ENCODE data around the gene LZTR1.

The LZTR1 gene

DNA sequence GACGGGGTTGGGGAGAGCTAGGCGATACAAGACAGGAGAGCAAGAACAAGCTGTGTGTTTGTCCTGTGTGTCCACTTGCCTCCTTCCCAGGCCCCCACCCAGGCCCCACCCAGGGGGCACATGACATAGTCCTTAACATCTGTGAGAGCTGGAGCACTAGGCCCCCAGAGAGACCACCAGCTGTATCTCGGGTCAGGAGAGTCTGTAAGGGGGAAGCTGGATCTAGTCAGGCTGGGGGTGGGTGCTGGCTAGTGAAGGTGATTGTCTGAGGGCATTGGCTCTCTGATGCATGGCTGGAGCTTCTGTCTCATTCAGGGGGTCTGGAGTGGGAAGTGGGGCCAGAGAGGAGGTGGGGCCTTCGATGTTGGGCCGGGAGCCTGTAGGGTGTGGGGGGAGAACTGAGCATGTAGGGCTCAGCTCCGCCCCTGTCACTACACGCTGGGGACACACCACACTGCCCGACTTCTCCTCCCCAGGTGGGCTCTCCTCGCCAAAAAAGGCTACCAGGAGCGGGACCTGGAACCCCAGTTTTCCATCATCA lies 33.4 kb downstream of the LZTR1 start:
- no peak for DNase-seq (ENCODE audit: low spot score)

DNA sequence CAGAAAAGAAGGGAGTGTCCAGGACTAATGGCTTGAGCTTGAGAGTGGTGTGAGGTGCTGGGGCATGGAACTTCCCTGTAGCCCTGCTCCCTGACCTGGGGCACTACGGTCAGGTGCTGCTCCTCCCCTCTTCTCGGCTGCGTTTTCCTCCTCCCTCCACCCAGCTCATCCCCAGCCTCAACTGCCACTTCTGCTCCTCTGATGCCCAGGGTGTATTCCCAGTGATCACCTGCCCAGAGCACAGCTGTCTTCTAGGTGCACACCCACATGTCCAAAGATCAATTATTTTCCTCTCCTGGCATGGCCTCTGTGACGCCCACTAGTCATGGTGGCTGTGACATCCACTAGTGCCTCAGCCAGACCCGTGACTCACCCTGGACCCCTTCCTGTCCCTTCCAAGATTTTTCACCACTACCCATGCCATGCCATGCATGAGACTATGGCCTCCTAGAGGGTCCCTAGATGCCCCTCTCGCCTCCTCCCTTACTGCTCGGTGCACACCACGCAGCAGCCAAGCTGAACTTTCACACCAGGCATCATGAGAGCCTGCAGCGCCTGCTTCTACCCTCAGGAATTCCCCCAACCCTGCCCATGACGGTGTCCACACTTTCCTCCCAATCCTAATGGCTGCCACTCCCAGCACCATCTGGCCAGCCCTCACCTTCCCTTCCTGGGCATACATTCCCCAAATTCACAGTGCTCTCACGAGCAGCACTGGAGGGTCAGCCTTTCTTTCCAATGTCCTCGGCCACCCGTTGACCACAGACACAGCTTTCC lies 34.7 kb downstream of the LZTR1 start:
- DNase-seq (ENCODE audit: low spot score): no peak

DNA sequence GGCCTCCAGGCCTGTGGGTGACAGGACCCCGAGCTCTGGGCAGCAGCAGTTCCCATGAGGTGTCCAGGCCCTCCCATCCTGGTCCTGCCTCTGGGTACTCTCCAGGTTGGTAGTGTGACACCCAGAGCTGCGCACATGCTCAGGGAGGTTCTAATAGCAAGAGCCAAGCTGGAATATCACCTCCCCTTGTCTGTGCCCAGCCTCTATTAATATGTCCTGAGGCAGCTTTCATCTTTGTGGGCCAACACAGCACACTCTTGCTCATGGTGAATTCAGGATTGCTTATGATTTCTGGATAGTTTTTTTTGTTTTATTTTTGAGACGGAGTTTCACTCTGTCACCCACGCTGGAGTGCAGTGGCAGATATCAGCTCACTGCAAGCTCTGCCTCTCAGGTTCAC lies 36.2 kb downstream of the LZTR1 start:
- DNase-seq (ENCODE audit: low spot score): no peak

DNA sequence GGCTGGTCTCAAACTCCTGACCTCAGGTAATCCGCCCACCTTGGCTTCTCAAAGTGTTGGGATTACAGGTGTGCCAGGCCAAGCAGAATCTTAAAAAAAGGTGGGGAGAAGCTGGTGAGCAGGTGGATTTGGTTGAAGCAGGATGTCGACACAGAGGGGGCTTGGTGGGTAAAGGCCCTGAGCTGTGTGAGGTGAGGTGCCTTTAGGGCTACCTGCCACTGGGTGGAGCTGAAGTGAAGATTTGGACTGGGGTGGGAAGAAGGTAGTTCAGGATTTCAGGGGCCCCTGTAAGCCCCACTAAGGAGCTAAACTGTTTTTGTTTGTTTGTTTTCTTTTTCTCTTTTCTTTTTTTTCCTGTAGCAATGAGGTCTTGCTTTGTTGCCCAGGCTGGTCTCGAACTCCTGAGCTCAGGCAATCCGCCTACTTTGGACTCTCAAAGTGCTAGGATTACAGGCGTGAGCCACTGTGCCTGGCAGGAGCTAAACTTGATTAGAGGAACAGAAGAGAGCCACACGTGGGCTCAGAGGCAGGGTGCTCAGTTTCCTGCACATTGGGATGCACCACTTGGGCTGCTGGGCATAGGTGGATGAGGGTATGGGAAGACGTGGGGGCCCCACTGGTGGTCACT lies 38.8 kb downstream of the LZTR1 start:
- DNase-seq (ENCODE audit: low spot score): peak; percentile 39

DNA sequence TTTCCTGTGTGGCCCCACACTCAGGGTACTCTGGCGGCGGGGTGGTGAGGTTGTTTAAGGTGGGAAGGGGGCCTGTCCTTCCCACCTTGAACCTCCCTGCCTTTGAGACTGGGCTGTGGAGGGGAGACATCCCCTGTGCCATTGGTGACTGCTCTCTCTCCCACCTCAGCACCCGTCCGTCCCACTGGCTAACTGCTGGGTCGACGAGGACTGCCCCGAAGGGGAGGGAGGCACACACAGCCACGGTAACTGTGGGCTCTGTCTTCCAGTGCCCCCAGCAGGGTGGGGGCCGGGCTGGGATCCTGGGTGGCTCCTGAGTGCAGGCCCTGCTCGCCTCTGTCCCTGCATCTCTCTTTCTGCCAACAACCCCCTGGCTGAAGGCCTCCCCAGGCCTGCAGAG lies 40.4 kb downstream of the LZTR1 start:
- DNase-seq (ENCODE audit: low spot score): no peak

DNA sequence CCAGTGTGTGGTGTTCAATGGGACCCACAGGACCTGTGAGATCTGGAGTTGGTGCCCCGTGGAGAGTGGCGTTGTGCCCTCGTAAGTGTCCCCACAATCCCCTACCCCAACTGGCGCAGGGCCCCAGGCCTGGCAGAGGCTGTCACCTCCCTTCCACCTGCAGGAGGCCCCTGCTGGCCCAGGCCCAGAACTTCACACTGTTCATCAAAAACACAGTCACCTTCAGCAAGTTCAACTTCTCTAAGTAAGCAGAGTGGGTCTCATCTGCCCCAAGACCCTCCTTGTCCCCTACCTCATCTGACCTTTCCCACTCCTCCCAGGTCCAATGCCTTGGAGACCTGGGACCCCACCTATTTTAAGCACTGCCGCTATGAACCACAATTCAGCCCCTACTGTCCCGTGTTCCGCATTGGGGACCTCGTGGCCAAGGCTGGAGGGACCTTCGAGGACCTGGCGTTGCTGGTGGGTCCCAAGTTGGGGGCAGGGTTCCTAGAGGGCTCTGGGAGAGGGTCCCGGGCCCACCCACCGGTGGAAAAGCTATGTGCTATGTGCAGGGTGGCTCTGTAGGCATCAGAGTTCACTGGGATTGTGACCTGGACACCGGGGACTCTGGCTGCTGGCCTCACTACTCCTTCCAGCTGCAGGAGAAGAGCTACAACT lies 41.0 kb downstream of the LZTR1 start:
- DNase-seq (ENCODE audit: low spot score): no peak

DNA sequence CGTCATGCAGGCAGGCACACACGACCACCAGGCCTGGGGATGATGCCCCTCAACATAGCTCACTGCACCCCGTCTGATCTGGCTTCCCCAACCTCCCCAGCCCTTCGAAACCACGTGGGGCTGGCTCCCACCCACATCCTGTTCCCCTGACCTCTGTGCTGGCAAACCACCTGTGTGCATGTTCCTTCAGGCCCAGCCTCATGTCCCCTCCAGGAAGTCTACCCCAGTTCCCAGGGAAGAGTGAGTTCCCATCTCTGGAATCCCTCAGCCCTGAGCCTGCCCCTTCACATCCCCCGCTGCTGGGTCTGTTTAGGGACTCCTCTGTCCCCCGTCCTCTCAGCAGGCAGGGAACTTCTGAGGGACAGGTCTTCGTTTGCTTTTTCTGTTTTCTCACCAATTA lies 43.2 kb downstream of the LZTR1 start:
- no peak for DNase-seq (ENCODE audit: low spot score)

DNA sequence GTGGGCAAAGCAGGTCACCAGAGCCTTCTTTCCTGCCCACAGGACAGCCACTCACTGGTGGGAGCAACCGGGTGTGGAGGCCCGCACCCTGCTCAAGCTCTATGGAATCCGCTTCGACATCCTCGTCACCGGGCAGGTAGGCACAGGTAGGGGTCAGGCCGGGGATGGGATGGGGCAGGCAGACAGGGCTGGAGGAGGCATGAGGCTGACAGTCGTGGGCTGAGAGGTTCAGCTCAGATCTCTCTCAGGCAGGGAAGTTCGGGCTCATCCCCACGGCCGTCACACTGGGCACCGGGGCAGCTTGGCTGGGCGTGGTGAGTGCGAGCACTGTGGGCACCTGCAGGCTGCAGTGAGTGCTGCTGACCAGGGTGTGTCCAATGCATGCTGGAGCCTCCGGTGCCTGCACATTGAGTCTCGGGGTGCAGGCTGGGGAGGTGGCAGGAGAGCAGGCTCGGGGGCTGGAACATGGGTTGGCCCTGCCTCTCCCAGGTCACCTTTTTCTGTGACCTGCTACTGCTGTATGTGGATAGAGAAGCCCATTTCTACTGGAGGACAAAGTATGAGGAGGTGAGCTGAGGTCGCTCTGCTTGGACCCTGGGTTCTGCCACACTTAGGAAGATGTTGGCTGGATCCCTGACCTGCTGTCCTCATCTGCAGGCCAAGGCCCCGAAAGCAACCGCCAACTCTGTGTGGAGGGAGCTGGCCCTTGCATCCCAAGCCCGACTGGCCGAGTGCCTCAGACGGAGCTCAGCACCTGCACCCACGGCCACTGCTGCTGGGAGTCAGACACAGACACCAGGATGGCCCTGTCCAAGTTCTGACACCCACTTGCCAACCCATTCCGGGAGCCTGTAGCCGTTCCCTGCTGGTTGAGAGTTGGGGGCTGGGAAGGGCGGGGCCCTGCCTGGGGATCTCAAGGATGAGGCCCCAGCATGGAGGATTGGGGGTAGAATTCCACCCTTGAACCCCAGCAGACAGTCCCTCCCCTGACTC lies 44.0 kb downstream of the LZTR1 start:
- DNase-seq (ENCODE audit: low spot score): no peak

DNA sequence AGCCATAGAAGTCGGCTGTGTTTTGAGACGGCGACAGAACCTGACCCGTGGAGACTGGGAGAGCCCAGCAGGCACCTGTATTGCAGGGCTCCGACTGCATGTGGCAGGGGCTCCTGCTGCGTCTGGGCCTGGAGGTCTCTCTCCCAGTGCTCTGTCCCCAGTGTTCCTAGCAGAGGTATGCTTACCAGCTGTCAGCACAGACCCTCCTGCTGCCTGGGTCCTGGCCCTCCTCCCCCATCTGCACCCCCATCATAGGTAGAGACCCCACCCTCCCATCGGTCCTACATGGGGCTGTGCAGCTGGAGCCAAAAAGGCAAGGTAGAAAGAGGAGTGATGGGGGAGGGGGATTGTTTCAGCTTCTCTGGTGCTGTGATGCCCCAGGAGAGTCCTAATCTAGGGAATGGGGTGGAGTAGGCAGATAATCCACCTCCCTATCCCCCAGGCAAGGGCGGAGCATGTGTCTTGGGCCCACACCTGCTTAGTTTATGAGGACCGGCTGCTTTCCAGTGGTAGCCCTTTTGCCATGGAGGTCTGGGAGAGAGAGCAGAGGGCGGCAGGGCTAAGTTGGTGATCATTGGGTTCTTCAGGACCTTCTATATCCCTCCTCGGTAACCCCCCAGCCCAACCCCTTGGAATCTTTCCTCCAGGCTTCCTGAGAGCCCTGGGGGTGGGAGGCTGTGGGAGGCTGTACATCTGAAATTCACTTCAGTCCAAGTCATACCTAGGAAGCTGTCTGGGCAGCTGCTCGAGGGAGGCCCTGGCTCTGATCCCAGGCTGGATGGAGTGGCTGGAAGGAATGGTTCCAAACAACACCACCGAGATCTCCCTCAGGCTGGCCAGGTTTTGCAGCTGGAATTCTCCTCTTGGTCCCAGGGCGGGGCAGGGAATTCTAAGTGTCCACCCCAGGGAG lies 44.9 kb downstream of the LZTR1 start:
- DNase-seq (ENCODE audit: low spot score): no peak

DNA sequence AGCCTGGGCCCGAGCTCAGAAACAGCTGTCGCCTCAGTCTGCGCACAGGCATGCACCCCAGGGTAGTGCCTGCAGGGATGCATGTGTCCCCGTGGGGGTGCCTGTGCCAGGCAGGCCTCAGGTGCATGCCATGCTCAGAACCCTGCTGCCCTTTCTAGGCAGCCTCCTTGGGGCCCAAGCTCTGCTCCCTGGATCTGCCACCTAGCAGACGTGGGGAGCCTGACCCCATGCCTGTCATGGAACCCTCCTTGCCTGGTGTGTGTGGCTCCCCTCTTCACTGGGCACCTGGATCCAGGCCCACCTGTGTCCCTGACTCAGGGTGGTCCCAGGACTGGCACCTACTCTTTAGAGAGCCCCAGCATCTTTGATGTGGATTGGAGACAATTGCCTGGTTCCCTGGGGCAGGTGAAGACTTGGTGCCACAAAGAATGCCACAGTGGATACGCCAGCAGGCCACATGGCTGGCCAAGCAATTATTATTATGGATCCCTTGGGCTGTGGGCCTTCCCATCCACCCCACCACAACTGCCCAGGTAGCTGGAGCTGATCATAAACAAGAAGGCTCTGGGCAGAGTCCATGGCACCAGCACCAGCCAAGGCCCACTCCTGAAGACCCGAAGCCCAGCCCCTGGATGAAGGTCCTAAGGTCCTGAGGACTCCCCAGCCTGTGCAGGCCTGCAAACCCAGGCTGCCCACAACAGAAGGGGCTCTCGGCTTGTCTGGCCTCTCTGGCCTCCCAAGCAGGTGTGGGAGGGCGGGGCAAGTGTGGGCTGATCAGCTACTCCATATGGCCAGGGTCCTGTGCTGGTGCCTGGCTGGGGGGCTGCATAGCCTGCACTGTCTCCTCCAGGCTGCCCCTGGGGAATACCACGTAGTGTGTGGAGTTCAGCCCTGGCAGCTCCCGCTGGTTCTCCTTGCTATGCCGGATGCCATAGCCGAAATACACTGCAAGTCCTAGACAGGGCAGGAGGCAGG lies 46.5 kb downstream of the LZTR1 start:
- no peak for DNase-seq (ENCODE audit: low spot score)

DNA sequence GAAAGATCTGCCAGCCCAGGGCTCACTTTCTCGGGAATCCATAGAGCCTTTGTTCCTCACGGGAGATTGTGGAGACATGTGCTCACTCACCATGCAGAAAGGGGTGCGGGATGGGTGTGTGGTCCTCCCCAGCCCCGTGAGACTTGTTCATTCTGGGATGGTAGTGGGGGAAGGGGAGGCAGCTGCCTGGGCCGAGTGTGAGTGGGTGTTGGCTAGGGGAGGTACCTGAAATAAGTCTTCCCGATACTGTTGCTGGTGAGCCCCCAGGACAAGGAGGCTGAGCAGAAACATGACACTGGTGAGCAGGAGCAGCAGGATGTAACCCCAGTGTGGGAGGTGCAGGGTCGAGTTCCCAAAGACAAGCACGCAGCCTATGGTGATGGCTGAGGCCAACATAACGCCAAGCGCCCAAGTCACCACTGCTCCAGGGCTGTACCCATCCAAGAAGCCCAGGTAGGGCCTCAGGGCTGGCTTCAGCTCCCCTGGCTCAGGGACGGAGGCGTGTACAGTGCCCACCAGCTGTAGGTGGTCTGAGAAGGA lies 47.5 kb downstream of the LZTR1 start:
- DNase-seq (ENCODE audit: low spot score): no peak

DNA sequence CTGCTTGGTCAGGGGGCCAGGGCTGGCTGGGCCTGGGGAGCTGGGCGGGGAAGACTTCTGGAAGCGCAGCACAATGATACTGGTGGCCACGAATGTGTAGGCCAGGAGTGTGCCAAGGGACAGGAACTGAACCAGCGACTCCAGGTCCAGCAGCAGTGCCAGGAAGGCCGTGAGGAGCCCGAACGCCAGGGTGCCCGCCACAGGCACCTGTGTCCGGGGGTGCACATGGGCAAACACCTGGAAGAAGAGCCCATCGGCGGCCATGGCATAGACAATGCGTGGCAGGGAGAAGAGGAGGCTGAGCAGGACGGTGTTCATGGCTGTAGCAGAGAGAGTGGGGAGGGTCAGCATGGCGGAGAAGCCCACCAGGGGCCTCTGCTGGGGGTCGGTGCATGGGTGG lies 47.9 kb downstream of the LZTR1 start:
- no peak for DNase-seq (ENCODE audit: low spot score)

DNA sequence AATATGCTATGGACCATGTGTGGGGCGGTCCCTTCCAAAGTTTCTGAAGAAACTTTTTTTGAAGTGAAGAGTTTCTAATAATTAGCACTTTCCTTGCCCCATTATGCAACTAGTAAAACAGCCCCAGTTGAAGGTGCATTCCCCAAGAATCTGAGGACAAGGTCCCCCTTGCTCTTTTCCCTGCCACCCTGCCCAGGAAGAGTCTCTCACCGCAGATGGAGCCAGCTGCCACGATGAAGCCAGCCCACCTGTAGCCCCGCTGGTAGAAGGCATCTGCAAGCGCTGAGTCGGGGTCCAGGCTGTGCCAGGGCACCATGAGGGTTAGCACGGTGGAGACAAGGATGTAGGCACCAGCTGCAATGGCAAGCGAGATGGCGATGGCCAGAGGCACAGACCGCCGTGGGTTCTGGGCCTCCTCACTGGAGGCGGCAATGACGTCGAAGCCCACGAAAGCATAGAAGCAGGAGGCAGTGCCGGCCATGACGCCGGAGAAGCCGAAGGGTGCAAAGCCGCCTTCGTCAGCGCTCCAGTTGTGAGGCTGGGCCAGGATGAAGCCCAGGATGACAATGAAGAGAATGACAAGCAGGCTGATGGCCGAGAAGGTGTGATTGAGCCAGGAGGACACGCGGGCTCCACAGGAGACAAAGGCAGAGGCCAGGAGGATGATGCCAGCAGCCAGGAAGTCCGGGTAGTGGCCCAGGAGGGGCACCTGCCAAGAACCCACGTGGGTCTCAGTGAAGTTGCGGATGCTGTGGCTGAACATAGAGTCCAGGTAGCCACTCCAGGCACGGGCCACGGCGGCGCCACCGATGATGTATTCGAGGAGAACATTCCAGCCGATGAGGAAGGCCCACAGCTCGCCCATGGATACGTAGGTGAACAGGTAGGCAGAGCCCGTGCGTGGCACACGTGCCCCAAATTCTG lies 48.8 kb downstream of the LZTR1 start:
- no peak for DNase-seq (ENCODE audit: low spot score)

DNA sequence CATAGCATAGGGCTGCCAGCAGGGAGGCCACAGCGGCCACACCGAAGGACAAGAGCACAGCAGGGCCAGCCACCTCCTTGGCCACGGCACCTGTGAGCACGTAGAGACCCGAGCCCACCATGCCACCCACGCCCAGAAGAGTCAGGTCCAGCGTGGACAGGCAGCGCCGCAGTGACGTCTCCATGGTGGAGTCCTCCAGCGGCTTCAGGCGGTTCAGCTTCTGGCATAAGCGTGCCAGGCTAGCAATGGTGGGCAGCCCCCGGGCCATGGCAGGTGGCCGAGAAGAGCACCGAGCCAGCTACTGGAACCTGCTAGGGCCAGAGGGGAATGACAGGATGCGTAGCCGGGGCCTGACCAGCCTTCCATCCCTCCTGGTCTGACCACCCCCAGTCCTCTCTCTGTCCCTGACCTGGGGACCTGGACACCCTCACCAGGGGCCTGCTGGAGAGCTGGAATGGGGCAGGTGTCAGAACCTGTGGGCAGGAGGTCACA lies 49.5 kb downstream of the LZTR1 start:
- DNase-seq (ENCODE audit: low spot score): no peak

DNA sequence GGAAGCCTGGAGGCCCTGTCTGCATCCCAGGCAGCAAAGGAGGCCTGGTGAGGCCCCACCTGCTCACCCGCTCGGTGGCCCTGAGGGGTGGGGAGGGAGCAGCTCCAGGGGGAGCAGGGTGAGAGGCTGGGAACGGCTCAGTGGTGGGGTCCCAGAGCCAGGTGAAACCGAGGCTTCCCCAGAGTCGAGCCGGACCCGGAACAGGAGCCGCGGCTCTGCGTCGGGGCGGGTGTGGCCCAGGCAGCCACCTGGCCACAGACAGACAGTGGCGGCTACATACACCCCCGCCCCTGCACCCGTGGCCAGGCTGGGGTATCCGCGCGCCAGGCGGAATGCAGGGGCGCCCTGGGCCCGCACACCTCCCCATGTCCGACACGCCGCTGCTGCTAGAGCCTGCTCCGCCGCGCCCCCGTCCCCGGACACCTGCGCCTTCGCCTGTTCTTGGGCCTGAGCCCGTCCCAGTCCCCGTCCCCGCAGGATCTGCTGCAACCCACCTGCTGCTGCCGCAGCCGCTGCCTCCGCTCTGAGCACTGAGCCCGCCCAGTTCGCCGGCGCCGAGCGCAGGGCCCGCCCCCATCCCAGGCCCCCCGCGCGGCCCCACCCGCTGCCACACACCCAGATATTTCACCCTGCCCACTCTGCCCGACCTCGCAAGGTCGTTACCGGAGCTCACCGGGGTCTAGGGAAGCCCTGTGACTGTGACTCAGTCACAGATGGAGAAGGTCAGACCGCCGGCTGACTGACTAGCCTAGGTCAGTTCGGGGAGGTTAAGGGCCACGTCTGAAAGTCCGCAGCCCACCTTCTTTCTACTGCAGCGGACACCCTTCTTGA lies 50.2 kb downstream of the LZTR1 start, which contains the start of gene SLC7A4:
Gene SLC7A4 (minus strand): TSS at position 525 of the 831 bp plus-strand sequence. CDS start 749 bp downstream, outside the sequence.
- no peak for DNase-seq (ENCODE audit: low spot score)

DNA sequence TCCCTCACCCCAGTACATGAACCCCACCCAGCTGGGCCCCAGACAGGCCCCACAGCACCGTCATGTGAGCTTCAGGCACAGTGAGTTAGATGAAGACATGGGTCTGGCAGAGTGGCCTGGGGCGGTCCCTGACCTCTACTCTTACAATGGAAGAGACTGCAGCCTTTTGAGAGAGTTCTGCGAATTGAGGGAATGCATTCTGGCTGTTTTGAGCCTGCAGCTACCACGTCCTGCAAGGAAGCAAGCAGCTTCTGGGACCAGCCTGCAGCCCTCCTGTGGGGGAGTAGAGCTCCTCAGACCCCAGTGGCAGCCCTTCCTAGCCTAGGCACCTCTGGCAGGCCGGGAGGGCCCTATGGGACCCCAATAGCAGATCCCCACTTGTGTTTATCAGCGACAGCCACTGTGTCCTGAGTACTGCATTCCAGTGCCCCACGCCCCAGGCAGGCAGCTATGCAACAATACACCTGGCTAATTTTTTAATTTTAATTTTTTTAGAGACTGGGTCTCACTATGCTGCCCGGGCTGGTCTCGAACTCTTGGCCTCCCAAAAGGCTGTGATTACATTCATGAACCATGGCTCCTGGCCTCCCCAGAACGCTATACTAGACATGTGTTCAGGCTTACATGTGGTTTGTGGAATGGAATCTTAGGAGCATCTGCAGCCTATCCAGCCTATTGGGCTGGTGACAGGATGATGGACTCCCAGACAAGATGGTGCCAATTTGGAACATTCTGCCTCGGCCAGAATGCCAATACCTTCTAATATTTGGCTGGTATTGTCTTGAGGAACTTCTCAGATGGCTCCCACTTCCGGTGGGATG lies 51.0 kb downstream of the LZTR1 start:
- DNase-seq (ENCODE audit: low spot score): no peak
